ENCODE measurements around the gene TTC7B. TPM values are rescaled to one million over a fixed set of nuclear protein-coding genes. Genes with fewer than 3 reads are reported as not detected.

TTC7B gene
- total and polyA plus RNA-seq, 2 experiments from 2014 or later = 7.9 to 28.6 TPM

- Histone ChIP-seq H3K4me1 (ENCODE audit: insufficient read depth) (no peaks in the 10 kb centered on the region), H2AFZ (peak overlapping the region; percentile 91), H3K27ac (ENCODE audit: low read depth) (no peak overlapping the region), H3K27me3 (ENCODE audit: insufficient read depth) (no peaks in the 10 kb centered on the region), H3F3A (replicated peaks; ENCODE audit: low read depth) (no peaks in the 10 kb centered on the region), H4K20me1 (replicated peaks; ENCODE audit: insufficient read depth) (no peaks in the 10 kb centered on the region), H3K4me2 (0 out of 2 replicates have a peak overlapping the region, but pooled peaks have one; percentile 17), H3K9me2 (ENCODE audit: insufficient read depth) (no peaks in the 10 kb centered on the region), H3K4me3 (no peak overlapping the region), H3K36me3 (ENCODE audit: insufficient read depth) (no peaks in the 10 kb centered on the region), H3K79me2 (replicated peaks; ENCODE audit: insufficient read depth) (no peaks in the 10 kb centered on the region)
- Mint-ChIP-seq H3K4me3 (no peak overlapping the region), H3K9me3 (peaks cover 5% of the 10 kb centered on the region; the same call in 1 of the 3 replicates), H3K4me1 (peaks cover 11% of the 10 kb centered on the region), H3K36me3 (ENCODE audit: low read depth) (no peaks in the 10 kb centered on the region; the same call in 2 of the 3 replicates), H3K27ac (no peak overlapping the region), H3K27me3 (ENCODE audit: insufficient read depth, low read depth, poor library complexity) (peaks cover 14% of the 10 kb centered on the region)
- no peak for TF ChIP-seq JUNB (IDR thresholded peaks at IDR 0.05; ENCODE audit: unreplicated experiment)
- TF ChIP-seq NANOG (IDR thresholded peaks at IDR 0.05; ENCODE audit: borderline replicate concordance) = no peak
- TF ChIP-seq, protein P1, sequence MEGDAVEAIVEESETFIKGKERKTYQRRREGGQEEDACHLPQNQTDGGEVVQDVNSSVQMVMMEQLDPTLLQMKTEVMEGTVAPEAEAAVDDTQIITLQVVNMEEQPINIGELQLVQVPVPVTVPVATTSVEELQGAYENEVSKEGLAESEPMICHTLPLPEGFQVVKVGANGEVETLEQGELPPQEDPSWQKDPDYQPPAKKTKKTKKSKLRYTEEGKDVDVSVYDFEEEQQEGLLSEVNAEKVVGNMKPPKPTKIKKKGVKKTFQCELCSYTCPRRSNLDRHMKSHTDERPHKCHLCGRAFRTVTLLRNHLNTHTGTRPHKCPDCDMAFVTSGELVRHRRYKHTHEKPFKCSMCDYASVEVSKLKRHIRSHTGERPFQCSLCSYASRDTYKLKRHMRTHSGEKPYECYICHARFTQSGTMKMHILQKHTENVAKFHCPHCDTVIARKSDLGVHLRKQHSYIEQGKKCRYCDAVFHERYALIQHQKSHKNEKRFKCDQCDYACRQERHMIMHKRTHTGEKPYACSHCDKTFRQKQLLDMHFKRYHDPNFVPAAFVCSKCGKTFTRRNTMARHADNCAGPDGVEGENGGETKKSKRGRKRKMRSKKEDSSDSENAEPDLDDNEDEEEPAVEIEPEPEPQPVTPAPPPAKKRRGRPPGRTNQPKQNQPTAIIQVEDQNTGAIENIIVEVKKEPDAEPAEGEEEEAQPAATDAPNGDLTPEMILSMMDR (conservative IDR thresholded peaks at IDR 0.05; ENCODE audit: low read depth in 2 of 2) = no peak
- no peak for TF ChIP-seq CREB1 (CRISPR knock-in tag; IDR thresholded peaks at IDR 0.05; ENCODE audit: low read depth)
- TF ChIP-seq ZNF331 (CRISPR knock-in tag; IDR thresholded peaks at IDR 0.05; ENCODE audit: low read depth) = no peak
- TF ChIP-seq, protein P2, sequence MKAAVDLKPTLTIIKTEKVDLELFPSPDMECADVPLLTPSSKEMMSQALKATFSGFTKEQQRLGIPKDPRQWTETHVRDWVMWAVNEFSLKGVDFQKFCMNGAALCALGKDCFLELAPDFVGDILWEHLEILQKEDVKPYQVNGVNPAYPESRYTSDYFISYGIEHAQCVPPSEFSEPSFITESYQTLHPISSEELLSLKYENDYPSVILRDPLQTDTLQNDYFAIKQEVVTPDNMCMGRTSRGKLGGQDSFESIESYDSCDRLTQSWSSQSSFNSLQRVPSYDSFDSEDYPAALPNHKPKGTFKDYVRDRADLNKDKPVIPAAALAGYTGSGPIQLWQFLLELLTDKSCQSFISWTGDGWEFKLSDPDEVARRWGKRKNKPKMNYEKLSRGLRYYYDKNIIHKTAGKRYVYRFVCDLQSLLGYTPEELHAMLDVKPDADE (IDR thresholded peaks at IDR 0.05) = no peak
- TF ChIP-seq, protein P3, sequence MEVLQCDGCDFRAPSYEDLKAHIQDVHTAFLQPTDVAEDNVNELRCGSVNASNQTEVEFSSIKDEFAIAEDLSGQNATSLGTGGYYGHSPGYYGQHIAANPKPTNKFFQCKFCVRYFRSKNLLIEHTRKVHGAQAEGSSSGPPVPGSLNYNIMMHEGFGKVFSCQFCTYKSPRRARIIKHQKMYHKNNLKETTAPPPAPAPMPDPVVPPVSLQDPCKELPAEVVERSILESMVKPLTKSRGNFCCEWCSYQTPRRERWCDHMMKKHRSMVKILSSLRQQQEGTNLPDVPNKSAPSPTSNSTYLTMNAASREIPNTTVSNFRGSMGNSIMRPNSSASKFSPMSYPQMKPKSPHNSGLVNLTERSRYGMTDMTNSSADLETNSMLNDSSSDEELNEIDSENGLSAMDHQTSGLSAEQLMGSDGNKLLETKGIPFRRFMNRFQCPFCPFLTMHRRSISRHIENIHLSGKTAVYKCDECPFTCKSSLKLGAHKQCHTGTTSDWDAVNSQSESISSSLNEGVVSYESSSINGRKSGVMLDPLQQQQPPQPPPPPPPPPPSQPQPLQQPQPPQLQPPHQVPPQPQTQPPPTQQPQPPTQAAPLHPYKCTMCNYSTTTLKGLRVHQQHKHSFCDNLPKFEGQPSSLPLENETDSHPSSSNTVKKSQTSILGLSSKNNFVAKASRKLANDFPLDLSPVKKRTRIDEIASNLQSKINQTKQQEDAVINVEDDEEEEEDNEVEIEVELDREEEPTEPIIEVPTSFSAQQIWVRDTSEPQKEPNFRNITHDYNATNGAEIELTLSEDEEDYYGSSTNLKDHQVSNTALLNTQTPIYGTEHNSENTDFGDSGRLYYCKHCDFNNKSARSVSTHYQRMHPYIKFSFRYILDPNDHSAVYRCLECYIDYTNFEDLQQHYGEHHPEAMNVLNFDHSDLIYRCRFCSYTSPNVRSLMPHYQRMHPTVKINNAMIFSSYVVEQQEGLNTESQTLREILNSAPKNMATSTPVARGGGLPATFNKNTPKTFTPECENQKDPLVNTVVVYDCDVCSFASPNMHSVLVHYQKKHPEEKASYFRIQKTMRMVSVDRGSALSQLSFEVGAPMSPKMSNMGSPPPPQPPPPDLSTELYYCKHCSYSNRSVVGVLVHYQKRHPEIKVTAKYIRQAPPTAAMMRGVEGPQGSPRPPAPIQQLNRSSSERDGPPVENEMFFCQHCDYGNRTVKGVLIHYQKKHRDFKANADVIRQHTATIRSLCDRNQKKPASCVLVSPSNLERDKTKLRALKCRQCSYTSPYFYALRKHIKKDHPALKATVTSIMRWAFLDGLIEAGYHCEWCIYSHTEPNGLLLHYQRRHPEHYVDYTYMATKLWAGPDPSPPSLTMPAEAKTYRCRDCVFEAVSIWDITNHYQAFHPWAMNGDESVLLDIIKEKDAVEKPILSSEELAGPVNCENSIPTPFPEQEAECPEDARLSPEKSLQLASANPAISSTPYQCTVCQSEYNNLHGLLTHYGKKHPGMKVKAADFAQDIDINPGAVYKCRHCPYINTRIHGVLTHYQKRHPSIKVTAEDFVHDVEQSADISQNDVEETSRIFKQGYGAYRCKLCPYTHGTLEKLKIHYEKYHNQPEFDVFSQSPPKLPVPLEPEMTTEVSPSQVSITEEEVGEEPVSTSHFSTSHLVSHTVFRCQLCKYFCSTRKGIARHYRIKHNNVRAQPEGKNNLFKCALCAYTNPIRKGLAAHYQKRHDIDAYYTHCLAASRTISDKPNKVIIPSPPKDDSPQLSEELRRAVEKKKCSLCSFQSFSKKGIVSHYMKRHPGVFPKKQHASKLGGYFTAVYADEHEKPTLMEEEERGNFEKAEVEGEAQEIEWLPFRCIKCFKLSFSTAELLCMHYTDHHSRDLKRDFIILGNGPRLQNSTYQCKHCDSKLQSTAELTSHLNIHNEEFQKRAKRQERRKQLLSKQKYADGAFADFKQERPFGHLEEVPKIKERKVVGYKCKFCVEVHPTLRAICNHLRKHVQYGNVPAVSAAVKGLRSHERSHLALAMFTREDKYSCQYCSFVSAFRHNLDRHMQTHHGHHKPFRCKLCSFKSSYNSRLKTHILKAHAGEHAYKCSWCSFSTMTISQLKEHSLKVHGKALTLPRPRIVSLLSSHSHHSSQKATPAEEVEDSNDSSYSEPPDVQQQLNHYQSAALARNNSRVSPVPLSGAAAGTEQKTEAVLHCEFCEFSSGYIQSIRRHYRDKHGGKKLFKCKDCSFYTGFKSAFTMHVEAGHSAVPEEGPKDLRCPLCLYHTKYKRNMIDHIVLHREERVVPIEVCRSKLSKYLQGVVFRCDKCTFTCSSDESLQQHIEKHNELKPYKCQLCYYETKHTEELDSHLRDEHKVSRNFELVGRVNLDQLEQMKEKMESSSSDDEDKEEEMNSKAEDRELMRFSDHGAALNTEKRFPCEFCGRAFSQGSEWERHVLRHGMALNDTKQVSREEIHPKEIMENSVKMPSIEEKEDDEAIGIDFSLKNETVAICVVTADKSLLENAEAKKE (CRISPR knock-in tag; IDR thresholded peaks at IDR 0.05) = no peak
- TF ChIP-seq, protein P4, sequence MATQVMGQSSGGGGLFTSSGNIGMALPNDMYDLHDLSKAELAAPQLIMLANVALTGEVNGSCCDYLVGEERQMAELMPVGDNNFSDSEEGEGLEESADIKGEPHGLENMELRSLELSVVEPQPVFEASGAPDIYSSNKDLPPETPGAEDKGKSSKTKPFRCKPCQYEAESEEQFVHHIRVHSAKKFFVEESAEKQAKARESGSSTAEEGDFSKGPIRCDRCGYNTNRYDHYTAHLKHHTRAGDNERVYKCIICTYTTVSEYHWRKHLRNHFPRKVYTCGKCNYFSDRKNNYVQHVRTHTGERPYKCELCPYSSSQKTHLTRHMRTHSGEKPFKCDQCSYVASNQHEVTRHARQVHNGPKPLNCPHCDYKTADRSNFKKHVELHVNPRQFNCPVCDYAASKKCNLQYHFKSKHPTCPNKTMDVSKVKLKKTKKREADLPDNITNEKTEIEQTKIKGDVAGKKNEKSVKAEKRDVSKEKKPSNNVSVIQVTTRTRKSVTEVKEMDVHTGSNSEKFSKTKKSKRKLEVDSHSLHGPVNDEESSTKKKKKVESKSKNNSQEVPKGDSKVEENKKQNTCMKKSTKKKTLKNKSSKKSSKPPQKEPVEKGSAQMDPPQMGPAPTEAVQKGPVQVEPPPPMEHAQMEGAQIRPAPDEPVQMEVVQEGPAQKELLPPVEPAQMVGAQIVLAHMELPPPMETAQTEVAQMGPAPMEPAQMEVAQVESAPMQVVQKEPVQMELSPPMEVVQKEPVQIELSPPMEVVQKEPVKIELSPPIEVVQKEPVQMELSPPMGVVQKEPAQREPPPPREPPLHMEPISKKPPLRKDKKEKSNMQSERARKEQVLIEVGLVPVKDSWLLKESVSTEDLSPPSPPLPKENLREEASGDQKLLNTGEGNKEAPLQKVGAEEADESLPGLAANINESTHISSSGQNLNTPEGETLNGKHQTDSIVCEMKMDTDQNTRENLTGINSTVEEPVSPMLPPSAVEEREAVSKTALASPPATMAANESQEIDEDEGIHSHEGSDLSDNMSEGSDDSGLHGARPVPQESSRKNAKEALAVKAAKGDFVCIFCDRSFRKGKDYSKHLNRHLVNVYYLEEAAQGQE (IDR thresholded peaks at IDR 0.05; ENCODE audit: unreplicated experiment) = no peak
- no peak for TF ChIP-seq EZH2phosphoT487 (IDR thresholded peaks at IDR 0.05; ENCODE audit: unreplicated experiment)
- TF ChIP-seq STAT1 (IDR thresholded peaks at IDR 0.05; ENCODE audit: unreplicated experiment) = no peak
- no peak for TF ChIP-seq EZH2 (IDR thresholded peaks at IDR 0.05; ENCODE audit: low read depth, unreplicated experiment)
- TF ChIP-seq POLR2AphosphoS5 (IDR thresholded peaks at IDR 0.05; ENCODE audit: low read depth) = no peak
- TF ChIP-seq ZNF114 (CRISPR knock-in tag; IDR thresholded peaks at IDR 0.05) = no peak
- ATAC-seq (peak; percentile 3; the same call in 1 of the 3 replicates), DNase-seq (ENCODE audit: low spot score) (no peak)
Observed at GRCh38 chr14:90518069-90518940, 297.9 kb downstream of the TTC7B start.

Data from GM23338 (cell line).